Upper lobe of left lung (tissue), 4 donors: ENCODE results near the gene GBE1.
"Not testable (repeated sequence)": the region's sequence is repeated elsewhere in the genome, so short reads cannot be mapped to it uniquely, and the experiment has no call there.

Experiments used
- CTCF ChIP-seq, 6 experiments: fragments of 450-650 bp in 4 of 6; fragments of 200-600 bp in 2 of 6; sonication (generic) in 2 of 6; IDR thresholded peaks; one replicate each; pipeline ENCODE4 v1.5.1; 2016 to 2019; ENCODE audit warnings: antibody characterized with exemption in 6 of 6
- POLR2A ChIP-seq, 4 donors: fragments of 450-650 bp; IDR thresholded peaks; one replicate each; pipeline ENCODE4 v1.5.1; 2016 to 2017; ENCODE audit warnings: antibody characterized with exemption in 4 of 4, mild to moderate bottlenecking in 2 of 4

GRCh38 chr3:81747280-81747679 is 14.2 kb downstream of the GBE1 start:
- not testable (repeated sequence) for TF ChIP-seq CTCF, POLR2A (IDR thresholded peaks at IDR 0.05)
